ENCODE data around the gene TRIM10. TPM values are rescaled to one million over a fixed set of nuclear protein-coding genes. Genes with fewer than 3 reads are reported as not detected.

The TRIM10 gene
- total RNA-seq, 4 donors from 2014 or later, result not detected

DNA sequence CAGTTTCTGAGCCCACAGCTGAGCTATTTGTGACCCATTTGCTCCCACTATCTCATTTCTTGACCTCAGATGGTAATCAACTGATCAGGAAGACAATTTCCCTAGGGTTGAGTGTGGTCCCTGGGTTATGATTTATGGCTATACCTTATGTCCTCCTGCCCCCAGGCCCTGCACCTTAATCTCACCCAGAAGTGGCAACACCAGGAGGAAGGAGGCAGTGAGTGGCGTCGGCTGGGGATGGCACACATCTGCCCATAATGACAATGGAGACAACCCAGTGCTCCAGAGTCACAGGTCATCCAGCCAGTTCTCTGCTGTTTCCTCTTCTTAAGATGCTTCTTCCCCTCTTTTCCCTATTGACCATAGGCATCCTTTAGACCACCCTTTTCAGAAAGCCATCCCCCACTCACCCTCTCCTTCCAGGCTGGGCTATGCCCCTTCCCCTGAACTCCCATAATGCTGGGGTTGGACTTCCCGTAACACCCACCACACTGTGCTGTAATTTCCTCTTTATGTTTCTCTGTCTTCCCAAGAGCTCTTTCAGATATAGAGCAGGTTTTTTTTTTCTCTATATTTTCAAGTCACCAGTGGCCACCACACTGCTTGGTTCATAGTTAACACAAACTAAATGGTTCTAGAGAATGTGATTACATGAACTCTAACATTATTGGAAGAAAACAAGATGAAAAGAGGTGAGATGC is 8.0 kb downstream of the TRIM10 start:
- intact Hi-C loops (cut with DNase I; ENCODE audit: low total_unique reads) (no loop called here), in situ Hi-C loops (cut with MboI; ENCODE audit: low sequenced_read_pairs in 4 of 4) (loop anchor here in 1 of 4 donors (25.0 kb wide), 1 partner anchor 316 kb away; the partner anchor contains the start of gene HLA-G)
- DNase-seq (no peak), ATAC-seq (no peak)
- H3K27me3 ChIP-seq, result peaks cover 0 to 14% (median 0%) of the 10 kb centered on the region in 3 donors
- no peaks in the 10 kb centered on the region for H3K36me3 ChIP-seq
- TF ChIP-seq, protein P1, sequence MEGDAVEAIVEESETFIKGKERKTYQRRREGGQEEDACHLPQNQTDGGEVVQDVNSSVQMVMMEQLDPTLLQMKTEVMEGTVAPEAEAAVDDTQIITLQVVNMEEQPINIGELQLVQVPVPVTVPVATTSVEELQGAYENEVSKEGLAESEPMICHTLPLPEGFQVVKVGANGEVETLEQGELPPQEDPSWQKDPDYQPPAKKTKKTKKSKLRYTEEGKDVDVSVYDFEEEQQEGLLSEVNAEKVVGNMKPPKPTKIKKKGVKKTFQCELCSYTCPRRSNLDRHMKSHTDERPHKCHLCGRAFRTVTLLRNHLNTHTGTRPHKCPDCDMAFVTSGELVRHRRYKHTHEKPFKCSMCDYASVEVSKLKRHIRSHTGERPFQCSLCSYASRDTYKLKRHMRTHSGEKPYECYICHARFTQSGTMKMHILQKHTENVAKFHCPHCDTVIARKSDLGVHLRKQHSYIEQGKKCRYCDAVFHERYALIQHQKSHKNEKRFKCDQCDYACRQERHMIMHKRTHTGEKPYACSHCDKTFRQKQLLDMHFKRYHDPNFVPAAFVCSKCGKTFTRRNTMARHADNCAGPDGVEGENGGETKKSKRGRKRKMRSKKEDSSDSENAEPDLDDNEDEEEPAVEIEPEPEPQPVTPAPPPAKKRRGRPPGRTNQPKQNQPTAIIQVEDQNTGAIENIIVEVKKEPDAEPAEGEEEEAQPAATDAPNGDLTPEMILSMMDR (IDR thresholded peaks at IDR 0.05 in 4 of 5, conservative IDR thresholded peaks at IDR 0.05 in 1 of 5), result no peak
- TF ChIP-seq POLR2A (IDR thresholded peaks at IDR 0.05), result no peak
- H3K4me1 ChIP-seq, result peaks cover 0 to 6% of the 10 kb centered on the region in 2 donors
- no peak overlapping the region for H3K27ac ChIP-seq
- H3K9me3 ChIP-seq, result no peaks in the 10 kb centered on the region
- no peak overlapping the region for H3K4me3 ChIP-seq

DNA sequence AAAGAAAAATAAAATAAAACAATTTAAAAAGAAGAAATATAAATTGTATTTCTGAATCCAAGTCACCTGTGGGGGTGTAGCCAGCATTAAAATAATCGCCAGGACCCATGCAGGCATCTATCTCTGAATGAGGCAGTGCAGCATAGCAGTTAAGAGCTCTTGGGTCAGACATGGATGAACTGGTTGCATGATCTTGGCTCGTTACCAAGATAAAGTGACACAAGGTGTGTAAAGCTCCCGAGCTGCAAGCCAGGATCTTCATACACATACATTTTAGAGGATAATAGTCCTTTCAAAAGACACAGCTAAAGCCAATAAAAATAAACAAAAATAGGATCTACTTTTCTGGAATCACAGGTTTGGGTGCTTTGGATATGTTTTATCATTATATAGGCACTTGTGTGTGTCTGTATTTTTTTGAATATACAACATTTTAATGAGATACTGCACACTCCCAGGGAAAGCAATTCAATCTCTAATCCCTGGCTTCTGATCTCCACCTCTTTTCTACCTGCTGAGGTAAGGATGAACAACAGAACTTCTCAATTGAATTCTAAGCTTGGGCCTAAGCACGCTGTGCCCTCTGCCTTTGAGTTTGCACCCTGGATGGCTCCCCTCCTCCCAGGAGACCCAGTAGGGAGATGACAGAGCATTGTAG is 8.9 kb downstream of the TRIM10 start:
- H3K36me3 ChIP-seq, result no peaks in the 10 kb centered on the region
- DNase-seq (no peak), ATAC-seq (no peak)
- no peak for TF ChIP-seq POLR2A (IDR thresholded peaks at IDR 0.05)
- TF ChIP-seq, protein P1 (IDR thresholded peaks at IDR 0.05 in 4 of 5, conservative IDR thresholded peaks at IDR 0.05 in 1 of 5), result no peak
- no peak overlapping the region for H3K27ac ChIP-seq
- H3K9me3 ChIP-seq, result no peaks in the 10 kb centered on the region
- peaks cover 0 to 15% (median 0%) of the 10 kb centered on the region in 3 donors for H3K27me3 ChIP-seq
- H3K4me1 ChIP-seq, result peaks cover 0 to 6% of the 10 kb centered on the region in 2 donors
- H3K4me3 ChIP-seq, result no peak overlapping the region
- in situ Hi-C loops (cut with MboI; ENCODE audit: low sequenced_read_pairs in 4 of 4), result loop anchor here in 1 of 4 donors (25.0 kb wide), 1 partner anchor 315 kb away; the partner anchor contains the start of gene HLA-G
- intact Hi-C loops (cut with DNase I; ENCODE audit: low total_unique reads), result no loop called here

DNA sequence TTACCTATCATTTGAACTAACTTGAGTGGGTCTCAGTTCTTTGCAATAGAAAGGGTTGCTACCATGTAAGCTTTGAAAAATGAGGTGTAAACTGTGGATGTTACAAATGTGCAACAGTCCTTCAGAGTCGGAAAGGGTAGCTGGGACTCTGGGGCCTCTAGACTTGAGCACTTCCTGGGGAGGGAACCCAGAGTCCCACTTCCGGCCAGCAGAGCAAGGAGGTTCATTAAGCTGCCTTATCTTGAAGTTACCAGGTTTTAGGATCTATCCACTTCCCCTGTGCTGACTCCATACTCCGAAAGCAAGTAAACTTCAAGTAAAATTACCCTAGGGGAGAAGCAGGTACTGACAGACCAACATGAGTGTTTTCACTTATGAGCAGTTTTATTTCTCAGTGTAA is 9.4 kb downstream of the TRIM10 start:
- H3K4me3 ChIP-seq, result no peak overlapping the region
- intact Hi-C loops (cut with DNase I; ENCODE audit: low total_unique reads) (no loop called here), in situ Hi-C loops (cut with MboI; ENCODE audit: low sequenced_read_pairs in 4 of 4) (loop anchor here in 1 of 4 donors (25.0 kb wide), 1 partner anchor 314 kb away; the partner anchor contains the start of gene HLA-G)
- peaks cover 0 to under 1% of the 10 kb centered on the region in 2 donors for H3K4me1 ChIP-seq
- TF ChIP-seq, protein P1 (IDR thresholded peaks at IDR 0.05 in 4 of 5, conservative IDR thresholded peaks at IDR 0.05 in 1 of 5), result no peak
- no peak for TF ChIP-seq POLR2A (IDR thresholded peaks at IDR 0.05)
- no peaks in the 10 kb centered on the region for H3K36me3 ChIP-seq
- ATAC-seq, result no peak
- no peak overlapping the region for H3K27ac ChIP-seq
- H3K9me3 ChIP-seq, result no peaks in the 10 kb centered on the region
- DNase-seq, result no peak
- peaks cover 0 to 15% (median 0%) of the 10 kb centered on the region in 3 donors for H3K27me3 ChIP-seq

DNA sequence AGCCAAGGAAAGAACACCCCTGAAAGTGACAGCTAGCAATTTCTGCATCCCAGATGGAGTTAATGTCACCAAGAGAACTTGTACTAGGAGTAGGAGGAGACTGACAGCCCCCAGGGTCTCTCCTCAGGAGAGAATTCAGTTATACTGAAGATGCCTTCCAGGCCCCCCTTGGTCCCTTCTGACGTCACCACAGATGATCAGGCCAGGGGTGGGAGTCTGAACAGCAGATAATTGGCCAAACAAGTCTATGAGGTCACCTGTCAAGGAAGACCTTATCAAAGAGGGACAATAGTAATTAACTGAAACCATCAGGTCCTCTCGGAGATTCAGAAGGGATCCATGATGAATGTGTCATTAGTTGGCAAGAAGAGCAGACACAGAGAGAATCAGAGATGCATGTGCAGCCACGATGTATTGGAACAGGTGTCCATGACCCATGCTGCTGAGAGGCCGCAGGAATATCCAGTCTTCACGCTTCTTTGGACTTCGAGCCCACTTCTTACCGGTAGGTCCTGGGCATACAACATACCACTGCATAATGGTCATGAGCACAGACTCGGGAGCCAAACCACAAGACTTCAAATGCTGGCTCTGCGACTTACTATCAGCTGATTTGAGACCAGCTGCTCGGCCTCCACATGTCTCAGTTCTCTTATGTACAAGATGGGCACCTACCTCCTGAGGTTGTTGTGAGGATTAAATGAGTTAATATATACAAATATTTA is 10.2 kb downstream of the TRIM10 start:
- TF ChIP-seq POLR2A (IDR thresholded peaks at IDR 0.05), result no peak
- TF ChIP-seq, protein P1 (IDR thresholded peaks at IDR 0.05 in 4 of 5, conservative IDR thresholded peaks at IDR 0.05 in 1 of 5), result no peak
- intact Hi-C loops (cut with DNase I; ENCODE audit: low total_unique reads) (no loop called here), in situ Hi-C loops (cut with MboI; ENCODE audit: low sequenced_read_pairs in 4 of 4) (loop anchor here in 1 of 4 donors (25.0 kb wide), 1 partner anchor 314 kb away; the partner anchor contains the start of gene HLA-G)
- no peak overlapping the region for H3K27ac ChIP-seq
- DNase-seq, result no peak
- H3K27me3 ChIP-seq, result peaks cover 0 to 11% (median 0%) of the 10 kb centered on the region in 3 donors
- H3K4me1 ChIP-seq, result no peaks in the 10 kb centered on the region
- no peak for ATAC-seq
- H3K9me3 ChIP-seq, result no peaks in the 10 kb centered on the region
- H3K4me3 ChIP-seq, result no peak overlapping the region
- no peaks in the 10 kb centered on the region for H3K36me3 ChIP-seq

Measured in gastrocnemius medialis (tissue), 4 donors.